Central memory CD8-positive, alpha-beta T cell (primary cell): ENCODE results near the gene RDH16.
"Not testable (repeated sequence)": the region's sequence is repeated elsewhere in the genome, so short reads cannot be mapped to it uniquely, and the experiment has no call there.

Experiments
- ATAC-seq: fragments of 150-1000 bp; cut with Tn5 transposase; replicated peaks from 2 replicates; pipeline ENCODE4 v1.10.0; 2022; ENCODE audit warnings: mild to moderate bottlenecking, moderate FRiP score, moderate number of reproducible peaks; ENCODE audit not compliant: poor library complexity, severe bottlenecking; ENCODE audit errors: extremely low read depth
- DNase-seq, 2 donors: peaks; one replicate each; pipeline ENCODE4 v3.0.0; 2021; ENCODE audit warnings: low spot score in 2 of 2
- H3K27ac Mint-ChIP-seq: one replicate; pipeline ENCODE4 v1.8.0; 2022; ENCODE audit warnings: low read depth, mild to moderate bottlenecking, moderate library complexity, mixed read lengths
- H3K27me3 Mint-ChIP-seq: one replicate; pipeline ENCODE4 v1.8.0; 2022; ENCODE audit warnings: mixed read lengths
- H3K36me3 Mint-ChIP-seq: one replicate; pipeline ENCODE4 v1.8.0; 2022; ENCODE audit warnings: mild to moderate bottlenecking, moderate library complexity, mixed read lengths; ENCODE audit not compliant: insufficient read depth
- H3K4me1 Mint-ChIP-seq: one replicate; pipeline ENCODE4 v1.8.0; 2022; ENCODE audit warnings: mixed read lengths
- H3K4me3 Mint-ChIP-seq: one replicate; pipeline ENCODE4 v1.8.0; 2022; ENCODE audit warnings: mild to moderate bottlenecking, moderate library complexity, mixed read lengths
- H3K9me3 Mint-ChIP-seq: one replicate; pipeline ENCODE4 v1.8.0; 2022; ENCODE audit warnings: mixed read lengths

The RDH16 gene

GRCh38 chr12:56921346-56921745 is 36.1 kb downstream of the RDH16 start:
- ATAC-seq (no peak), DNase-seq (no peak)
- peaks cover 41% of the 10 kb centered on the region for H3K27me3 Mint-ChIP-seq
- peaks cover 8% of the 10 kb centered on the region for H3K9me3 Mint-ChIP-seq
- no peaks in the 10 kb centered on the region for H3K4me1 Mint-ChIP-seq
- H3K27ac Mint-ChIP-seq, result no peak overlapping the region
- no peak overlapping the region for H3K4me3 Mint-ChIP-seq
- H3K36me3 Mint-ChIP-seq, result no peaks in the 10 kb centered on the region

- H3K4me1 Mint-ChIP-seq, DNase-seq, H3K4me3 Mint-ChIP-seq, ATAC-seq, H3K27ac Mint-ChIP-seq, H3K9me3 Mint-ChIP-seq, H3K36me3 Mint-ChIP-seq: not testable (repeated sequence)
- H3K27me3 Mint-ChIP-seq, result peaks cover 41% of the 10 kb centered on the region
These were observed 39.3 kb downstream of the RDH16 start for GRCh38 chr12:56918139-56918538.

GRCh38 chr12:56916996-56917333 is 40.4 kb downstream of the RDH16 start:
- ATAC-seq (no peak), DNase-seq (no peak)
- H3K4me3 Mint-ChIP-seq, result no peak overlapping the region
- peaks cover 8% of the 10 kb centered on the region for H3K9me3 Mint-ChIP-seq
- H3K36me3 Mint-ChIP-seq, result no peaks in the 10 kb centered on the region
- H3K27ac Mint-ChIP-seq, result no peak overlapping the region
- no peaks in the 10 kb centered on the region for H3K4me1 Mint-ChIP-seq
- peaks cover 46% of the 10 kb centered on the region for H3K27me3 Mint-ChIP-seq

- no peak for ATAC-seq
- H3K36me3 Mint-ChIP-seq, result no peaks in the 10 kb centered on the region
These were observed 41.0 kb downstream of the RDH16 start for GRCh38 chr12:56916296-56916995.

GRCh38 chr12:56914724-56915123 is 42.7 kb downstream of the RDH16 start:
- H3K4me1 Mint-ChIP-seq, result no peaks in the 10 kb centered on the region
- DNase-seq (no peak), ATAC-seq (no peak)
- peaks cover 3% of the 10 kb centered on the region for H3K9me3 Mint-ChIP-seq
- no peak overlapping the region for H3K4me3 Mint-ChIP-seq
- no peak overlapping the region for H3K27ac Mint-ChIP-seq
- peaks cover 52% of the 10 kb centered on the region for H3K27me3 Mint-ChIP-seq
- no peaks in the 10 kb centered on the region for H3K36me3 Mint-ChIP-seq

More at GRCh38 chr12:56916296-56916995, 41.0 kb downstream of the RDH16 start:
- Mint-ChIP-seq H3K9me3 (peaks cover 8% of the 10 kb centered on the region), H3K4me3 (no peak overlapping the region), H3K4me1 (no peaks in the 10 kb centered on the region), H3K27ac (no peak overlapping the region), H3K27me3 (peaks cover 51% of the 10 kb centered on the region)
- no peak for DNase-seq

- no peak for DNase-seq
- Mint-ChIP-seq H3K27ac (no peak overlapping the region), H3K4me3 (no peak overlapping the region), H3K36me3 (no peaks in the 10 kb centered on the region), H3K27me3 (peaks cover 52% of the 10 kb centered on the region), H3K4me1 (no peaks in the 10 kb centered on the region), H3K9me3 (peaks cover 6% of the 10 kb centered on the region)
- ATAC-seq, result no peak
These were observed 43.2 kb downstream of the RDH16 start for GRCh38 chr12:56914256-56914655.

- peaks cover 31% of the 10 kb centered on the region for H3K27me3 Mint-ChIP-seq
- not testable (repeated sequence) for H3K9me3 Mint-ChIP-seq, H3K27ac Mint-ChIP-seq, H3K36me3 Mint-ChIP-seq, ATAC-seq, H3K4me1 Mint-ChIP-seq, DNase-seq, H3K4me3 Mint-ChIP-seq
These were observed 48.0 kb downstream of the RDH16 start for GRCh38 chr12:56909403-56909802.

GRCh38 chr12:56908136-56908535 is 49.3 kb downstream of the RDH16 start:
- Mint-ChIP-seq H3K4me1 (no peaks in the 10 kb centered on the region), H3K4me3 (no peak overlapping the region), H3K27ac (no peak overlapping the region), H3K27me3 (peaks cover 30% of the 10 kb centered on the region), H3K9me3 (peaks cover 6% of the 10 kb centered on the region), H3K36me3 (no peaks in the 10 kb centered on the region)
- ATAC-seq (no peak), DNase-seq (no peak)

GRCh38 chr12:56905852-56906251 is 51.6 kb downstream of the RDH16 start:
- no peaks in the 10 kb centered on the region for H3K36me3 Mint-ChIP-seq
- H3K4me1 Mint-ChIP-seq, result no peaks in the 10 kb centered on the region
- ATAC-seq, result no peak
- H3K4me3 Mint-ChIP-seq, result no peak overlapping the region
- peaks cover 19% of the 10 kb centered on the region for H3K9me3 Mint-ChIP-seq
- no peak overlapping the region for H3K27ac Mint-ChIP-seq
- no peak for DNase-seq
- peaks cover 14% of the 10 kb centered on the region for H3K27me3 Mint-ChIP-seq

- ATAC-seq (no peak), DNase-seq (no peak)
- Mint-ChIP-seq H3K27me3 (peaks cover 9% of the 10 kb centered on the region), H3K27ac (no peak overlapping the region), H3K9me3 (peaks cover 13% of the 10 kb centered on the region), H3K4me3 (no peak overlapping the region), H3K36me3 (no peaks in the 10 kb centered on the region), H3K4me1 (no peaks in the 10 kb centered on the region)
These were observed 54.0 kb downstream of the RDH16 start for GRCh38 chr12:56903374-56903773.
